Endodermal cell (in vitro differentiated cells): Measurements from ENCODE around the gene RPS10. TPM values are rescaled to one million over a fixed set of nuclear protein-coding genes. Genes with fewer than 3 reads are reported as not detected.
A peak's percentile ranks its signal among the peaks of the same experiment; 100 is the strongest.

Experiments used
- DNase-seq: peaks from one replicate; pipeline ENCODE4 v3.0.0-alpha.2; 2017
- H3K27ac ChIP-seq: 2 replicates; pipeline ENCODE4 v1.5.1; 2013; ENCODE audit warnings: mild to moderate bottlenecking, low read depth, low read length, moderate library complexity
- H3K27me3 ChIP-seq: 2 replicates; pipeline ENCODE4 v1.6.1; 2013; ENCODE audit warnings: mild to moderate bottlenecking, low read length, moderate library complexity; ENCODE audit not compliant: insufficient read depth, control insufficient read depth, poor library complexity, severe bottlenecking
- H3K36me3 ChIP-seq: 2 replicates; pipeline ENCODE4 v1.7.0; 2013; ENCODE audit warnings: mild to moderate bottlenecking, low read length, moderate library complexity; ENCODE audit not compliant: control insufficient read depth, insufficient read depth
- H3K4me1 ChIP-seq: one replicate; pipeline ENCODE4 v1.7.0; 2013; ENCODE audit warnings: low read length; ENCODE audit not compliant: control insufficient read depth, insufficient read depth
- H3K4me3 ChIP-seq: 2 replicates; pipeline ENCODE4 v1.5.1; 2013; ENCODE audit warnings: mild to moderate bottlenecking, low read length, moderate library complexity
- H3K9ac ChIP-seq: 2 replicates; pipeline ENCODE4 v1.6.1; 2013; ENCODE audit warnings: mild to moderate bottlenecking, low read length, moderate library complexity; ENCODE audit not compliant: poor library complexity, severe bottlenecking; ENCODE audit errors: extremely low read depth
- H3K9me3 ChIP-seq: 2 replicates; pipeline ENCODE4 v1.6.1; 2013; ENCODE audit warnings: mild to moderate bottlenecking, low read length, moderate library complexity; ENCODE audit not compliant: control insufficient read depth
- H3K27ac Mint-ChIP-seq: 2 replicates; pipeline ENCODE4 v1.8.0; 2020; ENCODE audit warnings: mixed read lengths
- H3K27me3 Mint-ChIP-seq: 2 replicates; pipeline ENCODE4 v1.8.0; 2021; ENCODE audit warnings: mild to moderate bottlenecking, mixed read lengths; ENCODE audit not compliant: insufficient read depth
- H3K36me3 Mint-ChIP-seq: 2 replicates; pipeline ENCODE4 v1.8.0; 2020; ENCODE audit warnings: low read depth, mixed read lengths
- H3K4me1 Mint-ChIP-seq: 2 replicates; pipeline ENCODE4 v1.8.0; 2020; ENCODE audit warnings: mixed read lengths
- H3K4me3 Mint-ChIP-seq: 2 replicates; pipeline ENCODE4 v1.8.0; 2020; ENCODE audit warnings: mild to moderate bottlenecking, moderate library complexity, mixed read lengths
- H3K9me3 Mint-ChIP-seq: 2 replicates; pipeline ENCODE4 v1.8.0; 2020; ENCODE audit warnings: mild to moderate bottlenecking, mixed read lengths
- WGBS, 2 experiments: methylation state at CpG; one replicate each; pipeline versions ENCODE4 v1.1.5 to v1.1.7; 2013; ENCODE audit warnings: missing lambda C conversion rate in 2 of 2, mixed read lengths in 1 of 2; ENCODE audit not compliant: insufficient coverage in 1 of 2, insufficient read length in 1 of 2; 5-methylcytosine and 5-hydroxymethylcytosine counted together
- total RNA-seq, 2 donors: library from RNA; stranded (reverse); fragmentation: NEBNext Ultra II Directional in 1 of 2; extraction: Animal tissue kit (Norgen Biotek cat#: 25700) in 1 of 2; gene quantifications; 2 replicates in 1 of 2; 3 replicates in 1 of 2; pipeline ENCODE4 v1.2.1, GENCODE V29; 2021
- TF ChIP-seq, protein P1 (sequence below): fragments of 200-600 bp; sonication (generic); conservative IDR thresholded peaks from 2 replicates; pipeline ENCODE4 v1.5.0; 2021; ENCODE audit warnings: antibody characterized with exemption, mild to moderate bottlenecking

The RPS10 gene
- total RNA-seq, 2 donors from 2014 or later: 1,892 to 2,030 TPM

DNA sequence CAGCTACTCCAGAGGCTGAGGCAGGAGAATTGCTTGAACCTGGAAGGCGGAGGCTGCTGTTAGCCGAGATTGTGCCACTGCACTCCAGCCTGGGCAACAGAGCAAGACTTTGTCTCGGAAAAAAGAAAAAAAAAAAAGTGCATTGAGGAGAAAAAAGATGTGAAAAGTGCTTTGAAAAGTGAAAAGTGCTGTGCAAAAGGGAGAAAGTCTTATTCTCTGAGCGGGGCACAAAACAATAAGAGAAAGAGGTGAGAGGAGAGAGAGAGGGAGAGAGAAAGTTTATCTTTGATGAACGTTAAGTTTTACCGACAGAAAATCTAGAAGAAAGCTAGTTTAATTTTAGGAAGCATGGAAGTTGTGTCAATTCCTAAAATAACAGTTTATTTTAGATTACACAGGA lies 36.1 kb upstream of the RPS10 start:
- 84 to 88% methylated on average over 5 to 6 of the region's 6 CpGs for WGBS, 2 experiments
- no peak overlapping the region for H3K4me3 ChIP-seq
- H3K9me3 Mint-ChIP-seq: no peaks in the 10 kb centered on the region
- H3K27ac Mint-ChIP-seq: no peak overlapping the region
- no peak overlapping the region for H3K4me3 Mint-ChIP-seq
- no peak overlapping the region for H3K9ac ChIP-seq
- peaks cover 6% of the 10 kb centered on the region for H3K27me3 ChIP-seq
- peaks cover 12% of the 10 kb centered on the region for H3K4me1 Mint-ChIP-seq
- TF ChIP-seq, protein P1, sequence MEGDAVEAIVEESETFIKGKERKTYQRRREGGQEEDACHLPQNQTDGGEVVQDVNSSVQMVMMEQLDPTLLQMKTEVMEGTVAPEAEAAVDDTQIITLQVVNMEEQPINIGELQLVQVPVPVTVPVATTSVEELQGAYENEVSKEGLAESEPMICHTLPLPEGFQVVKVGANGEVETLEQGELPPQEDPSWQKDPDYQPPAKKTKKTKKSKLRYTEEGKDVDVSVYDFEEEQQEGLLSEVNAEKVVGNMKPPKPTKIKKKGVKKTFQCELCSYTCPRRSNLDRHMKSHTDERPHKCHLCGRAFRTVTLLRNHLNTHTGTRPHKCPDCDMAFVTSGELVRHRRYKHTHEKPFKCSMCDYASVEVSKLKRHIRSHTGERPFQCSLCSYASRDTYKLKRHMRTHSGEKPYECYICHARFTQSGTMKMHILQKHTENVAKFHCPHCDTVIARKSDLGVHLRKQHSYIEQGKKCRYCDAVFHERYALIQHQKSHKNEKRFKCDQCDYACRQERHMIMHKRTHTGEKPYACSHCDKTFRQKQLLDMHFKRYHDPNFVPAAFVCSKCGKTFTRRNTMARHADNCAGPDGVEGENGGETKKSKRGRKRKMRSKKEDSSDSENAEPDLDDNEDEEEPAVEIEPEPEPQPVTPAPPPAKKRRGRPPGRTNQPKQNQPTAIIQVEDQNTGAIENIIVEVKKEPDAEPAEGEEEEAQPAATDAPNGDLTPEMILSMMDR: no peak
- no peak overlapping the region for H3K27ac ChIP-seq
- peaks cover 8% of the 10 kb centered on the region for H3K27me3 Mint-ChIP-seq
- H3K9me3 ChIP-seq: no peaks in the 10 kb centered on the region
- H3K36me3 Mint-ChIP-seq: no peaks in the 10 kb centered on the region
- no peaks in the 10 kb centered on the region for H3K36me3 ChIP-seq
- H3K4me1 ChIP-seq: peaks cover 4% of the 10 kb centered on the region
- no peak for DNase-seq

DNA sequence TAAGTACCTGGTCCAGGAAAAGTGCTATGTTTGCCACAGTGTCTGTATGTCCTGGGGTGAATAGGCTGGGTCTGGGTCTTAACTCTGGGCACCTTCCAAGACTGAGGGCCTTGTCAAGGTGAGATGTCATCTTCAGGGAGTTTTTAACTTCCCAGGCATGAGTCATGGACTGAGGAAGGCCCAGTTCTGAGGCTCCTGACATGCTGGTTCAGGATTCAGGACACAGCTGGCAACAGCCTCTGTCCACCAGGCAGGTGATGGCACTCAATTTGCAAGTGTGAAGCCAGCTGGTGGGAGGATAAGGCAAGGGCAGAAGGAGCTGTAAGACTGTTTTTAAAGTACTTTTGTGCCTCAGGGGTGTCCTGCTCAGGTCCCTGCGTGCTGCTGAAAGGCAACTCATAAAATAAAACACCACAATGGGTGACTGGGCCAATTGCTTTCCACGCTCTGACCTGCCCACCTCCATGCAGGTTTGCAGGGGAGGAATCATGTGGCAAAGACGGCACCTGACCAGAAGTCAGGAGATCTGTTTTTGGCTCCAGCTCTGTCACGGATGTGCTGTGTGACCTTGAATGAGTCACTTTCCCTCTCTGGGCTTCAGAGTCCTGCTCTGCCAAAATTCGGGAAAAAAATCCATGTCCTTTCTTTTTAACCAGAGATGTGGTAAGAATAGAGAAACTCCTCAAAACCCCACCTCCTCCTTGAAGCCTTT lies 35.1 kb upstream of the RPS10 start:
- Mint-ChIP-seq H3K9me3 (no peaks in the 10 kb centered on the region), H3K4me3 (no peak overlapping the region), H3K27me3 (peaks cover 8% of the 10 kb centered on the region), H3K36me3 (no peaks in the 10 kb centered on the region), H3K27ac (no peak overlapping the region), H3K4me1 (peaks cover 14% of the 10 kb centered on the region)
- Histone ChIP-seq H3K27me3 (peaks cover 6% of the 10 kb centered on the region), H3K4me1 (no peaks in the 10 kb centered on the region), H3K4me3 (no peak overlapping the region), H3K27ac (no peak overlapping the region), H3K9me3 (no peaks in the 10 kb centered on the region), H3K9ac (no peak overlapping the region), H3K36me3 (no peaks in the 10 kb centered on the region)
- peak; percentile 80 for DNase-seq
- TF ChIP-seq, protein P1: no peak
- 76 to 80% methylated on average over 5 of the region's 5 CpGs for WGBS, 2 experiments

DNA sequence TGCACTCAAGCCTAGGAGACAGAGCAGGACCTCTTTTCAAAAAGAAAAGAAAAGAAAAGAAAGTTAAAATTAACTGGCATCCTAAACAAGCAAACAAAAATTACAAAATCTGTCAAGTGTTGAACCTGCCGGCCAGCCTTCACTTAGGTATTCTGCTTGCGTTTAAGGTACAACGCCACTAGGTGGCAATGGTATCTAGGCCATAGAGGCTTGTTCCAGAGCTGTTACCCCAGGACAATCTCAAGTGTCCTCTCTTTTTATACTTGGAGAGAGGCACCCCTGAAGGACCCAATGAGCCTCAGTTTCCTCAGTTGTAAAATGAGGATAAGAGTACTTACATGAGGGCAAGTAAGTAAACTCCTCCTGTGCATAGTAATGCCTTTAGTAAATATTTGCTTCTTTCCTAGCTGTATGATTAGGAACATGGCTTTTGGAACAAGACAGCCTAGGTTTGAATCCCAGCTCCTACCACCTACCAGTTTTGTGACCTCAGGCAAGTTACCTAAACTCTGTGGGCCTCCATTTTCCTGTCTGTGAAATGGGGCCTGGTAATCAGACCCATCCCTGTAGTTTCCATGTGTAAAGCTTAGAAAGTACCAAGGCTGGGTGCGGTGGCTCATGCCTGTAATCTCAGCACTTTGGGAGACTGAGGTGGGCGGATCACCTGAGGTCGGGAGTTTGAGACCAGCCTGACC lies 34.2 kb upstream of the RPS10 start:
- Histone ChIP-seq H3K4me3 (no peak overlapping the region), H3K36me3 (no peaks in the 10 kb centered on the region), H3K9ac (no peak overlapping the region), H3K4me1 (no peaks in the 10 kb centered on the region), H3K9me3 (no peaks in the 10 kb centered on the region), H3K27ac (no peak overlapping the region), H3K27me3 (peaks cover 1% of the 10 kb centered on the region)
- TF ChIP-seq, protein P1: peak; percentile 94
- DNase-seq: peak; percentile 86
- Mint-ChIP-seq H3K27me3 (peaks cover 6% of the 10 kb centered on the region), H3K27ac (no peak overlapping the region), H3K4me3 (no peak overlapping the region), H3K36me3 (no peaks in the 10 kb centered on the region), H3K9me3 (no peaks in the 10 kb centered on the region), H3K4me1 (peaks cover 11% of the 10 kb centered on the region)
- WGBS, 2 experiments: 19 to 36% methylated on average over 3 to 4 of the region's 6 CpGs
